HepG2 (cell line): ENCODE measurements around the gene PPM1H. TPM values are rescaled to one million over a fixed set of nuclear protein-coding genes. Genes with fewer than 3 reads are reported as not detected.

ENCODE experiments used
- AGO2 ChIP-seq: fragments of 200-400 bp; formaldehyde crosslinking; optimal IDR thresholded peaks from 2 replicates; pipeline ENCODE3; 2017; ENCODE audit warnings: mild to moderate bottlenecking, low read depth, low read length, moderate library complexity
- ELK4 ChIP-seq: sonication (generic); formaldehyde crosslinking; IDR thresholded peaks from 2 replicates; pipeline ENCODE4 v1.9.0; 2021; ENCODE audit warnings: missing genetic modification reagents, borderline replicate concordance
- ISL2 ChIP-seq: sonication (generic); formaldehyde crosslinking; IDR thresholded peaks from 2 replicates; pipeline ENCODE4 v1.5.0; 2020; ENCODE audit warnings: missing genetic modification reagents
- KAT8 ChIP-seq: IDR thresholded peaks from 2 replicates; pipeline ENCODE4 v1.6.1; 2016; ENCODE audit warnings: missing genetic modification reagents, missing compliant biosample characterization
- MAX ChIP-seq: IDR thresholded peaks from 2 replicates; pipeline ENCODE4 v1.6.1; 2012; ENCODE audit warnings: inconsistent platforms
- MEIS2 ChIP-seq: sonication (generic); formaldehyde crosslinking; IDR thresholded peaks from 2 replicates; pipeline ENCODE4 v1.9.0; 2021; ENCODE audit warnings: mild to moderate bottlenecking, missing genetic modification reagents
- MIXL1 ChIP-seq: IDR thresholded peaks from 2 replicates; pipeline ENCODE4 v1.6.1; 2016
- MLXIP ChIP-seq: sonication (generic); formaldehyde crosslinking; IDR thresholded peaks from 2 replicates; pipeline ENCODE4 v1.9.0; 2021; ENCODE audit warnings: missing genetic modification reagents, borderline replicate concordance
- MXD3 ChIP-seq: IDR thresholded peaks from 2 replicates; pipeline ENCODE4 v1.6.1; 2016; ENCODE audit warnings: mild to moderate bottlenecking, missing biosample characterization, missing genetic modification reagents
- NFKB2 ChIP-seq: sonication (generic); formaldehyde crosslinking; IDR thresholded peaks from 2 replicates; pipeline ENCODE4 v1.4.0; 2020; ENCODE audit warnings: missing genetic modification reagents, borderline replicate concordance
- RNF2 ChIP-seq: fragments of 450-650 bp; conservative IDR thresholded peaks from 2 replicates; pipeline ENCODE4 v1.6.1; 2016; ENCODE audit warnings: low read depth
- SALL1 ChIP-seq: sonication (generic); formaldehyde crosslinking; IDR thresholded peaks from 2 replicates; pipeline ENCODE4 v1.8.0; 2022; ENCODE audit warnings: mild to moderate bottlenecking, missing genetic modification reagents
- SNAI1 ChIP-seq: sonication (generic); formaldehyde crosslinking; IDR thresholded peaks from 2 replicates; pipeline ENCODE4 v1.5.0; 2020; ENCODE audit warnings: mild to moderate bottlenecking, missing genetic modification reagents, borderline replicate concordance
- SRSF1 ChIP-seq: fragments of 200-400 bp; formaldehyde crosslinking; optimal IDR thresholded peaks from 2 replicates; pipeline ENCODE3; 2017; ENCODE audit warnings: mild to moderate bottlenecking, low read depth, low read length, moderate library complexity
- TFAP4 ChIP-seq: sonication (generic); IDR thresholded peaks from 2 replicates; pipeline ENCODE4 v1.6.1; 2016; ENCODE audit warnings: low read depth, borderline replicate concordance
- XRCC5 ChIP-seq: fragments of 200-400 bp; formaldehyde crosslinking; optimal IDR thresholded peaks from 2 replicates; pipeline ENCODE3; 2017; ENCODE audit warnings: mild to moderate bottlenecking, low read length
- ZFX ChIP-seq: sonication (generic); formaldehyde crosslinking; IDR thresholded peaks from 2 replicates; pipeline ENCODE4 v1.4.0; 2020; ENCODE audit warnings: mild to moderate bottlenecking, low read depth, missing genetic modification reagents, moderate library complexity
- ZNF674 ChIP-seq: sonication (generic); formaldehyde crosslinking; IDR thresholded peaks from 2 replicates; pipeline ENCODE4 v1.5.0; 2020; ENCODE audit warnings: low read depth, mild to moderate bottlenecking, missing genetic modification reagents
- ZNF770 ChIP-seq: sonication (generic); formaldehyde crosslinking; IDR thresholded peaks from 2 replicates; pipeline ENCODE4 v1.5.0; 2020; ENCODE audit warnings: mild to moderate bottlenecking, missing genetic modification reagents
- ZNF883 ChIP-seq: sonication (generic); formaldehyde crosslinking; IDR thresholded peaks from 2 replicates; pipeline ENCODE4 v1.5.1; 2020; ENCODE audit warnings: mild to moderate bottlenecking, missing genetic modification reagents; ENCODE audit errors: not compliant biosample characterization
- ZNF891 ChIP-seq: sonication (generic); formaldehyde crosslinking; IDR thresholded peaks from 2 replicates; pipeline ENCODE4 v1.5.0; 2020; ENCODE audit warnings: mild to moderate bottlenecking, missing genetic modification reagents
- polyA plus RNA-seq, 8 experiments: library from polyadenylated mRNA; depleted of rRNA in 3 of 8; stranded (reverse) in 7 of 8; unstranded in 1 of 8; fragments of >200 nt; fragmentation: Illumina TruSeq in 4 of 8; extraction: Trizol in 4 of 8; gene quantifications; 2 replicates each; pipeline versions ENCODE4 v1.2.1 to v1.2.3, GENCODE V29; 2011 to 2016; ENCODE audit warnings: low read depth in 4 of 8, missing spikeins in 1 of 8, mixed read lengths in 1 of 8; ENCODE audit not compliant: insufficient read depth in 1 of 8
- total RNA-seq, 5 experiments: library from RNA; depleted of rRNA; stranded (reverse); fragments of >200 nt; fragmentation: Illumina TruSeq; extraction: Trizol; gene quantifications; 2 replicates each; pipeline ENCODE4 v1.2.3, GENCODE V29; 2016; ENCODE audit warnings: low read depth in 1 of 5

PPM1H gene
- total and polyA plus RNA-seq, 2 of the 13 experiments (the other 11 are each of a cell fraction or from before 2014, with no cell fraction given): 29.1 to 38.1 TPM

- TF ChIP-seq SNAI1 (peak; percentile 60; the same call in 1 of the 2 replicates), SRSF1 (no peak), MAX (0 out of 2 replicates have a peak, but pooled peaks have one; percentile 8), AGO2 (peak; percentile 58), MEIS2 (CRISPR knock-in tag) (0 out of 2 replicates have a peak, but pooled peaks have one; percentile 36), ZNF891 (CRISPR knock-in tag) (no peak), ISL2 (CRISPR knock-in tag) (peak; percentile 30), ZNF674 (CRISPR knock-in tag) (0 out of 2 replicates have a peak, but pooled peaks have one; percentile 43), KAT8 (CRISPR knock-in tag) (peak; percentile 23; the same call in 1 of the 2 replicates), MIXL1 (CRISPR knock-in tag) (no peak), MLXIP (CRISPR knock-in tag) (no peak), RNF2 (no peak; the same call in 1 of the 2 replicates), SALL1 (CRISPR knock-in tag) (peak; percentile 58; the same call in 1 of the 2 replicates), ELK4 (CRISPR knock-in tag) (no peak), NFKB2 (peak; percentile 36; the same call in 1 of the 2 replicates), ZNF883 (peak; percentile 54), ZFX (CRISPR knock-in tag) (peak; percentile 74), XRCC5 (peak; percentile 70), MXD3 (CRISPR knock-in tag) (peak; percentile 51; the same call in 1 of the 2 replicates), TFAP4 (peak; percentile 89), ZNF770 (CRISPR knock-in tag) (0 out of 2 replicates have a peak, but pooled peaks have one; percentile 19)
Observed at GRCh38 chr12:62631471-62632410, 303.2 kb downstream of the PPM1H start (continued).
